Measurements from ENCODE around the gene PHTF2. TPM values are rescaled to one million over a fixed set of nuclear protein-coding genes. Genes with fewer than 3 reads are reported as not detected.

The PHTF2 gene
- total RNA-seq, 1 experiment from 2014 or later = 20.3 TPM

DNA sequence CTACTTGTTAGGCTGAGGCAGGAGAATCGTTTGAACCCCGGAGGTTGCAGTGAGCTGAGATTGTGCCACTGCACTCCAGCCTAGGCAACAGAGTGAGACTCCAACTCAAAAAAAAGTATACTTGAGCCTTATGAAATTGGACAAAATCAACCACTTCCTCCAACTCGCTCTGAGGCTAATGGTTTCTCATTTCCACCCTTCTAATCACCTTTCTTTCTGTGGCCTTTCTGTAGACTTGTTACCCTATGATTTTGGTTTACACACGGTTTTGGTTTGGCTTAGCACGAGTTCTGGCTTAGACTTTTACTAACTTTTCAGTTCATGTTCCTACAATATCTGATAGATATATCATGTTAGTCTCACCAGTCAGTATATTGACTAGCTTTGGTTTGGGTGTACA, 152.0 kb downstream of the PHTF2 start:
- BruUV-seq (replicated peaks) = no TSS peak
- TF ChIP-seq, protein P1, sequence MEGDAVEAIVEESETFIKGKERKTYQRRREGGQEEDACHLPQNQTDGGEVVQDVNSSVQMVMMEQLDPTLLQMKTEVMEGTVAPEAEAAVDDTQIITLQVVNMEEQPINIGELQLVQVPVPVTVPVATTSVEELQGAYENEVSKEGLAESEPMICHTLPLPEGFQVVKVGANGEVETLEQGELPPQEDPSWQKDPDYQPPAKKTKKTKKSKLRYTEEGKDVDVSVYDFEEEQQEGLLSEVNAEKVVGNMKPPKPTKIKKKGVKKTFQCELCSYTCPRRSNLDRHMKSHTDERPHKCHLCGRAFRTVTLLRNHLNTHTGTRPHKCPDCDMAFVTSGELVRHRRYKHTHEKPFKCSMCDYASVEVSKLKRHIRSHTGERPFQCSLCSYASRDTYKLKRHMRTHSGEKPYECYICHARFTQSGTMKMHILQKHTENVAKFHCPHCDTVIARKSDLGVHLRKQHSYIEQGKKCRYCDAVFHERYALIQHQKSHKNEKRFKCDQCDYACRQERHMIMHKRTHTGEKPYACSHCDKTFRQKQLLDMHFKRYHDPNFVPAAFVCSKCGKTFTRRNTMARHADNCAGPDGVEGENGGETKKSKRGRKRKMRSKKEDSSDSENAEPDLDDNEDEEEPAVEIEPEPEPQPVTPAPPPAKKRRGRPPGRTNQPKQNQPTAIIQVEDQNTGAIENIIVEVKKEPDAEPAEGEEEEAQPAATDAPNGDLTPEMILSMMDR (IDR thresholded peaks at IDR 0.05; ENCODE audit: unreplicated experiment) = no peak
- Mint-ChIP-seq H3K27me3 (ENCODE audit: unreplicated experiment) (no peaks in the 10 kb centered on the region), H3K36me3 (ENCODE audit: insufficient read depth, unreplicated experiment) (no peaks in the 10 kb centered on the region), H3K4me3 (ENCODE audit: low read depth, unreplicated experiment) (no peak overlapping the region), H3K9me3 (ENCODE audit: low read depth, unreplicated experiment) (no peaks in the 10 kb centered on the region), H3K4me1 (ENCODE audit: low read depth, unreplicated experiment) (no peaks in the 10 kb centered on the region), H3K27ac (ENCODE audit: unreplicated experiment) (no peak overlapping the region)
- CTCF ChIA-PET = no interaction called here
- DNase-seq = no peak
- intact Hi-C loops (cut with micrococcal nuclease; ENCODE audit: unreplicated experiment) = no loop called here

DNA sequence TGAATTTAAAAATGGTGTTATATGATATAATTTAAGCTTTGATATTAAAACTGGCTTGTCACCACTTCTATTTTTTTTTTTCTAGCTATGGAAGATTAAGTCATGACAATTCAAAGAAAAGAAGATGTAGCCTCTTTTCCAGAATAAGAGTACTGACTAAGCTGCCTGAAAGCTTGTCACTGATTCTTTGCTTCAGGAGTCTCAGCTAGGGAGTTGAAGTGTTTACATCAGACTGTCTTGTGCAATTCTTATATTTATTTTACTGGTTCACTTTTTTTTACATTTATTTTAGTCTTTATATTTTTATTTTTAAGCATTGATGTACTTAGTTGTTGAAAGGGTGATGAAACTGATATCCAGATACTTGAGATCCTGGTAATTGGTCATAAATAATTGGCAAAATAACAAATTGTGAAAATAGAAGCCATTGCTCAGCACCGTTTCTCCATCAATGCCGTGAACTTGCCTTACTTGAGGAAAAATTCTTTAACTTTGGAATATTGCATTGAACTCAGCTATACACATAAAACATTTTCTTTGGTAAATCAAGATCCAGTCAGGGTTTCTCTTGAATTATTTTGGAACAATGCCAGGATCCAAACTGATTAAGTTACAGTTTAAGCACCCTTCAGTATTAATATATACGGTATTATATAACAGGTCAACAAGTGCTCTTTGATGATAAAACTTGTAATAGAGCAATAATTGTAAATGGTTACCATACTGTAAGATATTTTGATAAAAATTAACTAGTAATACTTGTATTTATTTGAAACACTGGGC, 156.4 kb downstream of the PHTF2 start:
- DNase-seq = no peak
- Mint-ChIP-seq H3K4me3 (ENCODE audit: low read depth, unreplicated experiment) (no peak overlapping the region), H3K36me3 (ENCODE audit: insufficient read depth, unreplicated experiment) (no peaks in the 10 kb centered on the region), H3K4me1 (ENCODE audit: low read depth, unreplicated experiment) (no peaks in the 10 kb centered on the region), H3K27ac (ENCODE audit: unreplicated experiment) (no peak overlapping the region), H3K27me3 (ENCODE audit: unreplicated experiment) (no peaks in the 10 kb centered on the region), H3K9me3 (ENCODE audit: low read depth, unreplicated experiment) (no peaks in the 10 kb centered on the region)
- BruUV-seq (replicated peaks) = no TSS peak
- intact Hi-C loops (cut with micrococcal nuclease; ENCODE audit: unreplicated experiment) = no loop called here
- TF ChIP-seq, protein P1 (IDR thresholded peaks at IDR 0.05; ENCODE audit: unreplicated experiment) = no peak
- CTCF ChIA-PET = no interaction called here

DNA sequence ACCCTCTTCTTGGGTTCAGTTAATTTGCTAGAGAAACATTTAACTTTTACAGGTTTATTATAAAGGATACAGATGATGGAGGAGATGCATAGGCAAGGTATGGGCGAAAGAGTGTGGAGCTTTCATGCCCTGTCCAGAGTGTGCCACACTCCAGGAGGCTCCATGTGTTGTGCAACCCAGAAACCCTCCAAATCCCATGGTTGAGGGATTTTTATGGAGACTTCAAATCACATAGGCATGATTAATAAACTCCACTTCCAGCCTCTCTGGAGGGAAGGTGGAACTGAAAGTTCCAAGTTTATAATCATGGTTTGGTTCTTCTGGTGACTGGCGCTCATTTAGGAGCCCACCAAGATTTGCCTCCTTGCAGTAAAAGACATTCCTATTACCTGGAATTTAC, 159.9 kb downstream of the PHTF2 start:
- no TSS peak for BruUV-seq (replicated peaks)
- H3K4me1 Mint-ChIP-seq (ENCODE audit: low read depth, unreplicated experiment) = no peaks in the 10 kb centered on the region
- H3K36me3 Mint-ChIP-seq (ENCODE audit: insufficient read depth, unreplicated experiment) = no peaks in the 10 kb centered on the region
- no peaks in the 10 kb centered on the region for H3K27me3 Mint-ChIP-seq (ENCODE audit: unreplicated experiment)
- H3K4me3 Mint-ChIP-seq (ENCODE audit: low read depth, unreplicated experiment) = no peak overlapping the region
- CTCF ChIA-PET = no interaction called here
- intact Hi-C loops (cut with micrococcal nuclease; ENCODE audit: unreplicated experiment) = no loop called here
- no peak for DNase-seq
- no peak overlapping the region for H3K27ac Mint-ChIP-seq (ENCODE audit: unreplicated experiment)
- TF ChIP-seq, protein P1 (IDR thresholded peaks at IDR 0.05; ENCODE audit: unreplicated experiment) = no peak
- no peaks in the 10 kb centered on the region for H3K9me3 Mint-ChIP-seq (ENCODE audit: low read depth, unreplicated experiment)

- Mint-ChIP-seq H3K4me1 (ENCODE audit: low read depth, unreplicated experiment) (no peaks in the 10 kb centered on the region), H3K9me3 (ENCODE audit: low read depth, unreplicated experiment) (no peaks in the 10 kb centered on the region), H3K36me3 (ENCODE audit: insufficient read depth, unreplicated experiment) (no peaks in the 10 kb centered on the region), H3K4me3 (ENCODE audit: low read depth, unreplicated experiment) (no peak overlapping the region), H3K27me3 (ENCODE audit: unreplicated experiment) (no peaks in the 10 kb centered on the region), H3K27ac (ENCODE audit: unreplicated experiment) (no peak overlapping the region)
- no peak for DNase-seq
- intact Hi-C loops (cut with micrococcal nuclease; ENCODE audit: unreplicated experiment) = no loop called here
- CTCF ChIA-PET = interaction anchor here (0.7 kb wide), 1 partner anchor 743 kb away, joined by 5 read pairs; no protein-coding TSS in a partner anchor
- TF ChIP-seq, protein P1 (IDR thresholded peaks at IDR 0.05; ENCODE audit: unreplicated experiment) = no peak
- BruUV-seq (replicated peaks) = no TSS peak
Measured at GRCh38 chr7:77959080-77959479, 160.5 kb downstream of the PHTF2 start.
